Hepatocyte (in vitro differentiated cells): Measurements from ENCODE around the gene TAAR8. TPM values are rescaled to one million over a fixed set of nuclear protein-coding genes. Genes with fewer than 3 reads are reported as not detected.

Experiments
- DNase-seq: peaks from one replicate; pipeline ENCODE4 v3.0.0-alpha.2; 2016; ENCODE audit warnings: low spot score
- H2AFZ ChIP-seq: fragments of 200-600 bp; sonication (generic); 2 replicates; pipeline ENCODE4 v1.6.0; 2016; ENCODE audit warnings: antibody characterized with exemption, mild to moderate bottlenecking
- H3K27ac ChIP-seq: fragments of 200-600 bp; sonication (generic); 2 replicates; pipeline ENCODE4 v1.5.1; 2016; ENCODE audit warnings: mild to moderate bottlenecking
- H3K27me3 ChIP-seq: fragments of 200-600 bp; sonication (generic); 2 replicates; pipeline ENCODE4 v1.6.1; 2016
- H3K36me3 ChIP-seq: fragments of 200-600 bp; sonication (generic); replicated peaks from 2 replicates; pipeline ENCODE4 v1.5.1; 2016; ENCODE audit warnings: low read depth; ENCODE audit not compliant: insufficient read depth
- H3K4me1 ChIP-seq: fragments of 200-600 bp; sonication (generic); 2 replicates; pipeline ENCODE4 v1.5.1; 2016; ENCODE audit warnings: mild to moderate bottlenecking, moderate library complexity; ENCODE audit not compliant: insufficient read depth
- H3K4me2 ChIP-seq: fragments of 200-600 bp; sonication (generic); 2 replicates; pipeline ENCODE4 v1.6.0; 2016
- H3K4me3 ChIP-seq: fragments of 200-600 bp; sonication (generic); 2 replicates; pipeline ENCODE4 v1.5.1; 2016; ENCODE audit warnings: mild to moderate bottlenecking
- H3K79me2 ChIP-seq: fragments of 200-600 bp; sonication (generic); 2 replicates; pipeline ENCODE4 v1.6.0; 2017; ENCODE audit warnings: mild to moderate bottlenecking
- H3K9me2 ChIP-seq: fragments of 200-600 bp; sonication (generic); replicated peaks from 2 replicates; pipeline ENCODE4 v1.6.0; 2017; ENCODE audit warnings: mild to moderate bottlenecking; ENCODE audit not compliant: insufficient read depth
- H3K9me3 ChIP-seq: fragments of 200-600 bp; sonication (generic); 2 replicates; pipeline ENCODE4 v1.5.1; 2016; ENCODE audit warnings: low read depth, mild to moderate bottlenecking
- H4K20me1 ChIP-seq: fragments of 200-600 bp; sonication (generic); 2 replicates; pipeline ENCODE4 v1.6.0; 2016; ENCODE audit warnings: mild to moderate bottlenecking; ENCODE audit not compliant: insufficient read depth, poor library complexity, severe bottlenecking
- CTCF ChIP-seq: fragments of 200-600 bp; sonication (generic); IDR thresholded peaks from 2 replicates; pipeline ENCODE4 v1.5.1; 2016; ENCODE audit warnings: antibody characterized with exemption, mild to moderate bottlenecking; ENCODE audit not compliant: poor library complexity
- EZH2 ChIP-seq: fragments of 200-600 bp; sonication (generic); IDR thresholded peaks from 2 replicates; pipeline ENCODE4 v1.6.1; 2016; ENCODE audit warnings: antibody characterized with exemption, mild to moderate bottlenecking, borderline replicate concordance
- EZH2phosphoT487 ChIP-seq: fragments of 200-600 bp; sonication (generic); IDR thresholded peaks from one replicate; pipeline ENCODE4 v1.6.1; 2018; ENCODE audit warnings: antibody characterized with exemption, mild to moderate bottlenecking, low read depth, moderate library complexity; ENCODE audit not compliant: unreplicated experiment, severe bottlenecking
- WGBS: methylation state at CpG from one replicate; pipeline ENCODE4 v1.1.6; 2016; ENCODE audit warnings: low lambda C conversion rate; ENCODE audit errors: missing lambda C conversion rate; 5-methylcytosine and 5-hydroxymethylcytosine counted together
- polyA plus RNA-seq: library from polyadenylated mRNA; unstranded; fragments of >200 nt; fragmentation: Nextera tagmentation; extraction: Ambion mirVana; gene quantifications from 2 replicates; pipeline ENCODE4 v1.2.1, GENCODE V29; 2016
- total RNA-seq: library from RNA; depleted of rRNA; stranded (reverse); fragments of >200 nt; gene quantifications from 2 replicates; pipeline ENCODE4 v1.2.3, GENCODE V29; 2014

TAAR8 gene
- total and polyA plus RNA-seq, 2 experiments from 2014 or later, result not detected

- WGBS, result 52% methylated on average over 3 of the region's 3 CpGs
- Histone ChIP-seq H3K27me3 (no peaks in the 10 kb centered on the region), H3K79me2 (peaks cover 32% of the 10 kb centered on the region), H3K9me2 (no peaks in the 10 kb centered on the region), H3K4me3 (peak overlapping the region; percentile 82), H3K27ac (peak overlapping the region; percentile 90), H3K4me1 (peaks cover 10% of the 10 kb centered on the region), H3K4me2 (peak overlapping the region; percentile 71), H3K9me3 (no peaks in the 10 kb centered on the region), H2AFZ (peak overlapping the region; percentile 63), H4K20me1 (peaks cover 4% of the 10 kb centered on the region), H3K36me3 (no peaks in the 10 kb centered on the region)
- no peak for DNase-seq
- no peak for TF ChIP-seq CTCF
- TF ChIP-seq EZH2phosphoT487, result no peak
- no peak for TF ChIP-seq EZH2
Observed at GRCh38 chr6:132513831-132514545, 38.5 kb upstream of the TAAR8 start.

GRCh38 chr6:132515386-132515785 lies 37.1 kb upstream of the TAAR8 start:
- Histone ChIP-seq H3K79me2 (peaks cover 19% of the 10 kb centered on the region), H3K27ac (no peak overlapping the region), H3K27me3 (no peaks in the 10 kb centered on the region), H3K9me2 (no peaks in the 10 kb centered on the region), H2AFZ (no peak overlapping the region), H3K4me1 (peaks cover 6% of the 10 kb centered on the region), H3K4me2 (no peak overlapping the region), H3K36me3 (no peaks in the 10 kb centered on the region), H3K9me3 (no peaks in the 10 kb centered on the region), H3K4me3 (no peak overlapping the region), H4K20me1 (no peaks in the 10 kb centered on the region)
- no peak for DNase-seq
- TF ChIP-seq CTCF (no peak), EZH2phosphoT487 (no peak), EZH2 (no peak)
- WGBS, result 69% methylated on average over 2 of the region's 2 CpGs

GRCh38 chr6:132520953-132521352 lies 31.5 kb upstream of the TAAR8 start:
- Histone ChIP-seq H3K27me3 (no peaks in the 10 kb centered on the region), H3K9me2 (no peaks in the 10 kb centered on the region), H4K20me1 (no peaks in the 10 kb centered on the region), H3K36me3 (no peaks in the 10 kb centered on the region), H3K4me2 (no peak overlapping the region), H3K79me2 (no peaks in the 10 kb centered on the region), H3K27ac (no peak overlapping the region), H2AFZ (no peak overlapping the region), H3K4me1 (no peaks in the 10 kb centered on the region), H3K9me3 (no peaks in the 10 kb centered on the region), H3K4me3 (no peak overlapping the region)
- 48% methylated on average over 2 of the region's 2 CpGs for WGBS
- DNase-seq, result no peak
- TF ChIP-seq EZH2 (no peak), EZH2phosphoT487 (no peak), CTCF (no peak)
